Measurements from ENCODE around the gene PCGF2.
"Not testable (repeated sequence)": the region's sequence is repeated elsewhere in the genome, so short reads cannot be mapped to it uniquely, and the experiment has no call there.

The PCGF2 gene

GRCh38 chr17:38748149-38748891 is at the start of gene PCGF2:
TSS of gene PCGF2 (minus strand) at chr17:38748336. CDS start at chr17:38740402, 7,934 bp downstream.
- Histone ChIP-seq H3K4me3 (ENCODE audit: low read depth, low read length) (peak within 1 kb of the TSS; percentile 93), H3K4me1 (ENCODE audit: control insufficient read depth, insufficient read depth, low read length) (peaks cover 37% of the 10 kb centered on the region), H3K9ac (ENCODE audit: low read depth, low read length) (peak within 1 kb of the TSS; percentile 72), H3K36me3 (ENCODE audit: control insufficient read depth, insufficient read depth, low read length) (no peaks in the 10 kb centered on the region), H3K27me3 (ENCODE audit: control insufficient read depth, insufficient read depth, low read length) (peaks cover 8% of the 10 kb centered on the region), H3K27ac (ENCODE audit: low read depth, low read length) (peak within 1 kb of the TSS; percentile 93), H3K9me3 (ENCODE audit: control insufficient read depth, insufficient read depth, low read length) (no peaks in the 10 kb centered on the region)

DNA sequence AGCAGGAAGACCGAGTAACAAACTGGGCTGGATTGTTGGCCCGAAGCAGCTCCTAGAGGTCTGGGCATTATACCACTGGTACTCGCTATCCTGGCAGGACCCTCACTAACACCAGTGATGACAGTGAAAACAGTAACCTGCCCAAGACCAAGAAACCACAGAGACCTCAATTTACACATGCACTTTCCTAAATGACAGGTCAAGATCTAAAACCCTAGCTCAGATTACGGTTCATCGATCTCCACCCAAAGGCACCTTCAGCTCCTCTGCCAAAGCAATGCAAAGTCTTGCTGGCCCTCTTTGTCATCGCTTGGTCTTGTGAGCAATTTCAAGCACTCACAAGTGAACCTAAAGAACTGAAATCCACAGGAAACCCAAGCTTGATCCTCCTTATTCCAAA is 49.7 kb upstream of the PCGF2 start:
- Histone ChIP-seq H3K36me3 (ENCODE audit: control insufficient read depth, insufficient read depth, low read length) (peaks cover 32% of the 10 kb centered on the region), H3K27ac (ENCODE audit: low read depth, low read length) (no peak overlapping the region), H3K4me3 (ENCODE audit: low read depth, low read length) (peak overlapping the region; percentile 84), H3K4me1 (ENCODE audit: control insufficient read depth, insufficient read depth, low read length) (peaks cover 12% of the 10 kb centered on the region; the same call in 1 of the 2 replicates), H3K9me3 (ENCODE audit: control insufficient read depth, insufficient read depth, low read length) (no peaks in the 10 kb centered on the region), H3K27me3 (ENCODE audit: control insufficient read depth, insufficient read depth, low read length) (no peaks in the 10 kb centered on the region), H3K9ac (ENCODE audit: low read depth, low read length) (no peak overlapping the region)

- no peak overlapping the region for H3K27ac ChIP-seq (ENCODE audit: low read depth, low read length)
- H3K9ac ChIP-seq (ENCODE audit: low read depth, low read length), result no peak overlapping the region
- H3K4me3 ChIP-seq (ENCODE audit: low read depth, low read length), result no peak overlapping the region
- H3K27me3 ChIP-seq (ENCODE audit: control insufficient read depth, insufficient read depth, low read length), result no peaks in the 10 kb centered on the region
- H3K4me1 ChIP-seq (ENCODE audit: control insufficient read depth, insufficient read depth, low read length), result peaks cover 12% of the 10 kb centered on the region; the same call in 1 of the 2 replicates
- H3K9me3 ChIP-seq (ENCODE audit: control insufficient read depth, insufficient read depth, low read length), result no peaks in the 10 kb centered on the region
- H3K36me3 ChIP-seq (ENCODE audit: control insufficient read depth, insufficient read depth, low read length), result peaks cover 31% of the 10 kb centered on the region
These were observed 49.0 kb upstream of the PCGF2 start for GRCh38 chr17:38797158-38797490.

DNA sequence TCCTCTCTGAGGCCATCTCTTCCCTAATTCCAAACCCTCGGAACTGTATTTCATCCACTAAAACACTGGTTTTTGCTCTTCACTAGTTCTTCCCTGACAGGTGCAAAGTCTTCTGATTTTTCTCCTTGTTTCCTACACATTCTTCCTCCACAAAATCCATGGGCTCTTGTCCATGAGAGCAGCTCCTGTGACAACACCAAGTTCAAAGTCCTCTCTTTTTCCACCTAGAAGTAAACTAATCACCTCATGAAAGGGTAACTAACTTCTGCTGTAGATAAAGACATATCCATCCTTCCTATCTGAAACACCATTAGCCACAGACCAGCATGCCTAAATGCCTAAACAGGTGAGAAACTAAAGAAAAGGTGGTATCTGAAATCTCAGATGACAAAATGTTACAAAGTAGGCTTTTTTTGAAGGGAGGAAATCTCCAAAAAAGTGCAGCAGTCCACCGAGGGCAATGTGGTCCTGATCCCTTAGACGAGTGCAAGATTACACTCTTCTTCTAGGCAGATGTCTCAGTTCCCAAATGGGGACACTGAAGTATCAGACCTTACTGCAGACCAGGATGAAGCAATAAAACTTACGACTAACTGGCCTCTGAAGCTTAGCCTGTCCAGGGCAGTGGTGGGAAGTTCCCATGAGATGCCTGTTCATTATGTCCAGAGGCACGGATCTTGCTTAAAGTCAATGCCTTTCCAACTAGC is 48.5 kb upstream of the PCGF2 start:
- Histone ChIP-seq H3K36me3 (ENCODE audit: control insufficient read depth, insufficient read depth, low read length) (peaks cover 27% of the 10 kb centered on the region), H3K9ac (ENCODE audit: low read depth, low read length) (no peak overlapping the region), H3K27ac (ENCODE audit: low read depth, low read length) (no peak overlapping the region)

GRCh38 chr17:38794221-38794620 is 46.1 kb upstream of the PCGF2 start:
- no peak overlapping the region for H3K4me3 ChIP-seq (ENCODE audit: low read depth, low read length)
- peaks cover 19% of the 10 kb centered on the region for H3K4me1 ChIP-seq (ENCODE audit: control insufficient read depth, insufficient read depth, low read length)
- H3K36me3 ChIP-seq (ENCODE audit: control insufficient read depth, insufficient read depth, low read length), result peaks cover 22% of the 10 kb centered on the region
- H3K9me3 ChIP-seq (ENCODE audit: control insufficient read depth, insufficient read depth, low read length), result no peaks in the 10 kb centered on the region
- no peak overlapping the region for H3K9ac ChIP-seq (ENCODE audit: low read depth, low read length)
- no peaks in the 10 kb centered on the region for H3K27me3 ChIP-seq (ENCODE audit: control insufficient read depth, insufficient read depth, low read length)
- H3K27ac ChIP-seq (ENCODE audit: low read depth, low read length), result no peak overlapping the region

More for the DNA sequence above, 48.5 kb upstream of the PCGF2 start:
- Histone ChIP-seq H3K4me1 (ENCODE audit: control insufficient read depth, insufficient read depth, low read length) (peaks cover 12% of the 10 kb centered on the region; the same call in 1 of the 2 replicates), H3K27me3 (ENCODE audit: control insufficient read depth, insufficient read depth, low read length) (no peaks in the 10 kb centered on the region), H3K9me3 (ENCODE audit: control insufficient read depth, insufficient read depth, low read length) (no peaks in the 10 kb centered on the region), H3K4me3 (ENCODE audit: low read depth, low read length) (no peak overlapping the region)

DNA sequence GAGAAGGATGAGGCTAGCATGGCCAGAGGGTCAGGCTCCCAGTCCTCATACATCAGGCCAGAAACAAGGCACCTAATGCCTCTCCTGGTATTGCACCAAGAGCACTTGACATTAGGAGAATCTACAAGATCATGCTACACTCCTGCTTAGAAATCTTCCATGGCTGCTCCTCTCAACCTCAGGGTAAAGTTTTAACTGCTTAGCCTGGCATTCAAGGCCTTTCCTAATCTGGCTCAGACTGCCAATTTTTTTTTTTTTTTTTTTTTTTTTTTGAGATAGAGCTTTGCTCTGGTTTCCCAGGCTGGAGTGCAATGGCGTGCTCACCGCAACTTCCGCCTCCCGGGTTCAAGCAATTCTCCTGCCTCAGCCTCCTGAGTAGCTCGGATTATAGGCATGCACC is 43.0 kb upstream of the PCGF2 start:
- H3K4me1 ChIP-seq (ENCODE audit: control insufficient read depth, insufficient read depth, low read length), result peaks cover 11% of the 10 kb centered on the region
- no peak overlapping the region for H3K27ac ChIP-seq (ENCODE audit: low read depth, low read length)
- no peaks in the 10 kb centered on the region for H3K9me3 ChIP-seq (ENCODE audit: control insufficient read depth, insufficient read depth, low read length)
- H3K36me3 ChIP-seq (ENCODE audit: control insufficient read depth, insufficient read depth, low read length), result peaks cover 21% of the 10 kb centered on the region
- H3K9ac ChIP-seq (ENCODE audit: low read depth, low read length), result no peak overlapping the region
- no peak overlapping the region for H3K4me3 ChIP-seq (ENCODE audit: low read depth, low read length)
- no peaks in the 10 kb centered on the region for H3K27me3 ChIP-seq (ENCODE audit: control insufficient read depth, insufficient read depth, low read length)

DNA sequence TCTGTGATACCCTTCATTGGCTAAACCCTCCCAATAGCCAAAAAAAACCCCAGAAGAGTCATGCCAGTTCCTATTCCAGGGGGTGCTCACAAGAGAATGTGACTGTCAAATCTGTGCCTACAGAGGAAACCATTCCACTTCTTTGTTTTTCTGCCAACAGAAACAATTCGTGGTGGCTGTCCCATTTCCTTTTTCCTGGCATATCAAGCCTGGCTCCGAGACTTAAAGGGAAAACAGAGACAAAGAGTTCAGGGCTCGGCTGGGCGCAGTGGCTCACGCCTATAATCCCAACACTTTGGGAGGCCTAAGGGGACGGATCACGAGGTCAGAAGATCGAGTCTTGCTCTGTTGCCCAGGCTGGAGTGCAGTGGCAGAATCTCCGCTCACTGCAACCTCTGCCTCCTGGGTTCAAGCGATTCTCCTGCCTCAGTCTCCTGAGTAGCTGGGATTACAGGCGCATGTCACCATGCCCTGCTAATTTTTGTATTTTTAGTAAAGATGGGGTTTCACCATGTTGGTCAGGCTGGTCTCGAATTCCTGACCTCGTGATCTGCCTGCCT is 42.1 kb upstream of the PCGF2 start:
- Histone ChIP-seq H3K36me3 (ENCODE audit: control insufficient read depth, insufficient read depth, low read length) (peaks cover 24% of the 10 kb centered on the region), H3K4me1 (ENCODE audit: control insufficient read depth, insufficient read depth, low read length) (peaks cover 11% of the 10 kb centered on the region)
- not testable (repeated sequence) for H3K27me3 ChIP-seq (ENCODE audit: control insufficient read depth, insufficient read depth, low read length); H3K9ac ChIP-seq (ENCODE audit: low read depth, low read length); H3K9me3 ChIP-seq (ENCODE audit: control insufficient read depth, insufficient read depth, low read length); H3K27ac ChIP-seq (ENCODE audit: low read depth, low read length); H3K4me3 ChIP-seq (ENCODE audit: low read depth, low read length)

DNA sequence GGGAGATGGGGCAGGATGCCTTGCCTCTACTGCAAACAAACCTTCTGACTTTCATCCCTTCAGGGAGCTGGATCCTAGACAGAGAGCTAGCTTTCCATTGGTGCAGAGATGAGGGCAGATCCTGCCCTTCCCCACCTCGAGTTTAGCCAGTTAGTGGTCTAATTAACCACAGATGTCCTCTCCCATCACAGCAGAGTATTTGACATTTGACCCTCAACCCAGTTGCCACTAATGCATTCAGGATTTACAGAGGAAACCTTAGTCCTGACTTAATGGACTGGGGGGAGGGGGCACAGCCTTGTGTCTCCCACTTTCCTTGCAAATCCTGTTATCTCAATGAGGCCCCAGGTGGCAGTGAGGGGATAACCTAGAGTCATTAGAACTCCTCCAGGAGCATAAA is 41.0 kb upstream of the PCGF2 start:
- H3K9ac ChIP-seq (ENCODE audit: low read depth, low read length), result no peak overlapping the region
- H3K27ac ChIP-seq (ENCODE audit: low read depth, low read length), result peak overlapping the region; percentile 74
- H3K9me3 ChIP-seq (ENCODE audit: control insufficient read depth, insufficient read depth, low read length), result no peaks in the 10 kb centered on the region
- H3K4me3 ChIP-seq (ENCODE audit: low read depth, low read length), result no peak overlapping the region
- H3K4me1 ChIP-seq (ENCODE audit: control insufficient read depth, insufficient read depth, low read length), result peaks cover 11% of the 10 kb centered on the region
- H3K27me3 ChIP-seq (ENCODE audit: control insufficient read depth, insufficient read depth, low read length), result no peaks in the 10 kb centered on the region
- peaks cover 33% of the 10 kb centered on the region for H3K36me3 ChIP-seq (ENCODE audit: control insufficient read depth, insufficient read depth, low read length)

GRCh38 chr17:38787999-38788398 is 39.9 kb upstream of the PCGF2 start:
- H3K36me3 ChIP-seq (ENCODE audit: control insufficient read depth, insufficient read depth, low read length), result peaks cover 44% of the 10 kb centered on the region
- H3K27ac ChIP-seq (ENCODE audit: low read depth, low read length); H3K9ac ChIP-seq (ENCODE audit: low read depth, low read length); H3K4me3 ChIP-seq (ENCODE audit: low read depth, low read length); H3K9me3 ChIP-seq (ENCODE audit: control insufficient read depth, insufficient read depth, low read length); H3K27me3 ChIP-seq (ENCODE audit: control insufficient read depth, insufficient read depth, low read length): not testable (repeated sequence)
- peaks cover 11% of the 10 kb centered on the region for H3K4me1 ChIP-seq (ENCODE audit: control insufficient read depth, insufficient read depth, low read length)

GRCh38 chr17:38786372-38786771 is 38.2 kb upstream of the PCGF2 start:
- peaks cover 11% of the 10 kb centered on the region for H3K4me1 ChIP-seq (ENCODE audit: control insufficient read depth, insufficient read depth, low read length)
- H3K36me3 ChIP-seq (ENCODE audit: control insufficient read depth, insufficient read depth, low read length), result peaks cover 52% of the 10 kb centered on the region
- no peak overlapping the region for H3K27ac ChIP-seq (ENCODE audit: low read depth, low read length)
- no peaks in the 10 kb centered on the region for H3K9me3 ChIP-seq (ENCODE audit: control insufficient read depth, insufficient read depth, low read length)
- H3K9ac ChIP-seq (ENCODE audit: low read depth, low read length), result no peak overlapping the region
- H3K27me3 ChIP-seq (ENCODE audit: control insufficient read depth, insufficient read depth, low read length), result no peaks in the 10 kb centered on the region
- H3K4me3 ChIP-seq (ENCODE audit: low read depth, low read length), result no peak overlapping the region

- H3K9me3 ChIP-seq (ENCODE audit: control insufficient read depth, insufficient read depth, low read length), result no peaks in the 10 kb centered on the region
- no peaks in the 10 kb centered on the region for H3K4me1 ChIP-seq (ENCODE audit: control insufficient read depth, insufficient read depth, low read length)
- no peak overlapping the region for H3K27ac ChIP-seq (ENCODE audit: low read depth, low read length)
- no peak overlapping the region for H3K9ac ChIP-seq (ENCODE audit: low read depth, low read length)
- no peaks in the 10 kb centered on the region for H3K27me3 ChIP-seq (ENCODE audit: control insufficient read depth, insufficient read depth, low read length)
- peaks cover 84% of the 10 kb centered on the region for H3K36me3 ChIP-seq (ENCODE audit: control insufficient read depth, insufficient read depth, low read length)
- no peak overlapping the region for H3K4me3 ChIP-seq (ENCODE audit: low read depth, low read length)
These were observed 35.1 kb upstream of the PCGF2 start for GRCh38 chr17:38783227-38783626.

Measured in HUES48 (cell line).